ENCODE measurements around the gene PDE4B. TPM values are rescaled to one million over a fixed set of nuclear protein-coding genes. Genes with fewer than 3 reads are reported as not detected.

Gene PDE4B
- total RNA-seq, 1 donor from 2014 or later = 1.2 TPM

- H3K4me3 Mint-ChIP-seq = no peak overlapping the region
- no peaks in the 10 kb centered on the region for H3K9me3 ChIP-seq (ENCODE audit: low read depth)
- no peaks in the 10 kb centered on the region for H3K36me3 ChIP-seq
- H2AFZ ChIP-seq (replicated peaks) = no peak overlapping the region
- H3K4me2 ChIP-seq = no peak overlapping the region
- H3K27me3 ChIP-seq = no peaks in the 10 kb centered on the region
- no peaks in the 10 kb centered on the region for H3K27me3 Mint-ChIP-seq (ENCODE audit: insufficient read depth, low read depth)
- H3K4me1 Mint-ChIP-seq = peaks cover 22% of the 10 kb centered on the region
- no peaks in the 10 kb centered on the region for H4K20me1 ChIP-seq (ENCODE audit: low read depth)
- DNase-seq (ENCODE audit: low spot score) = no peak
- TF ChIP-seq EZH2 (IDR thresholded peaks at IDR 0.05) = no peak
- no peak for TF ChIP-seq CTCF (IDR thresholded peaks at IDR 0.05)
- no peaks in the 10 kb centered on the region for H3F3A ChIP-seq (ENCODE audit: low read depth)
- no peaks in the 10 kb centered on the region for H3K4me1 ChIP-seq
- no peak overlapping the region for H3K27ac ChIP-seq
- peaks cover 4% of the 10 kb centered on the region for H3K9me3 Mint-ChIP-seq
- H3K9ac ChIP-seq = no peak overlapping the region
- no peaks in the 10 kb centered on the region for H3K79me2 ChIP-seq (ENCODE audit: low read depth)
- H3K36me3 Mint-ChIP-seq = peaks cover 3% of the 10 kb centered on the region
- H3K4me3 ChIP-seq = no peak overlapping the region
- no peak overlapping the region for H3K27ac Mint-ChIP-seq
These were observed 277.5 kb downstream of the PDE4B start for GRCh38 chr1:66069976-66070876.

DNA sequence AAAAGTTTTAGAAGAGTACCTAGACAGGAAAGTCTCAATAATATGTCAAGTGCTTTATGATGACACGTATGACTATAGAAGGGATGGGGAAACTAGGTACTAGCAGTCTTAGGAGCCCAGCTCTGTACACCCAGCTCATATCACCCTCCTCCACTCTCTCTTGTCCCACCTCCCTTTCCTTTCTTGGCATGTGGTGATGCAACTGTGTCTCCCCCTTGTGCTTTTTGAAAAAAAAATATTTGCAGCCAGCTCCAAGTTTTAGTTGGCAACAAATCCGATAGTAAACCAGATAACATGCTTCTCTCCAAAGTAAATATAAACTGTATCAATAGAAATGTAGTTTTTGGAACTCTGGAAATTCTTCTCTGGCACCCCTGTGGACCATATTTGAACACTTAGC is 280.7 kb downstream of the PDE4B start:
- Histone ChIP-seq H3K27ac (no peak overlapping the region), H4K20me1 (ENCODE audit: low read depth) (no peaks in the 10 kb centered on the region), H2AFZ (replicated peaks) (no peak overlapping the region), H3K79me2 (ENCODE audit: low read depth) (no peaks in the 10 kb centered on the region), H3K36me3 (no peaks in the 10 kb centered on the region), H3K9me3 (ENCODE audit: low read depth) (no peaks in the 10 kb centered on the region), H3K4me2 (no peak overlapping the region), H3K9ac (no peak overlapping the region), H3K4me1 (no peaks in the 10 kb centered on the region), H3K4me3 (no peak overlapping the region), H3F3A (ENCODE audit: low read depth) (no peaks in the 10 kb centered on the region), H3K27me3 (no peaks in the 10 kb centered on the region)
- H3K9me3 Mint-ChIP-seq = no peaks in the 10 kb centered on the region
- H3K27ac Mint-ChIP-seq = no peak overlapping the region
- no peak overlapping the region for H3K4me3 Mint-ChIP-seq
- no peaks in the 10 kb centered on the region for H3K27me3 Mint-ChIP-seq (ENCODE audit: insufficient read depth, low read depth)
- no peaks in the 10 kb centered on the region for H3K36me3 Mint-ChIP-seq
- TF ChIP-seq CTCF (IDR thresholded peaks at IDR 0.05) (no peak), EZH2phosphoT487 (IDR thresholded peaks at IDR 0.05) (no peak), EZH2 (IDR thresholded peaks at IDR 0.05) (no peak)
- H3K4me1 Mint-ChIP-seq = peaks cover 22% of the 10 kb centered on the region
- DNase-seq (ENCODE audit: low spot score) = no peak

DNA sequence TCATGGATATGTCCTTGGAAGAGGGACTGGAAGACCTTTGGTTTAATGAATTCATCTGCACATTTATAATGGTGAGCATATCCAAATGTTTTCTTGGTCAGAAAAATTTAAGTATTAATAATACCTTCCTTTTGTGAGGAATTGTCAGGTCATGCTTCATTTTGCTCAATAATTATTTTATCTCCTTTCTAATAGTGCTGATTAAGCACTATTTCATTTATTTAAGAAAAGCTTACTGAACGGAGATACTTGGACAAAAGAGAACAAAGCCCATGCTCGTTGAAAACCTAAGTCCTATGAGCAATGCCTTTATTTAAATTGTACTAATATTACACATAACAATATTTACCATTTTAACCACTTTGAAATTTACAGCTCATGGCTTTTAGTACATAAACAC is 281.5 kb downstream of the PDE4B start:
- H3K27ac ChIP-seq = no peak overlapping the region
- H3K27me3 ChIP-seq = no peaks in the 10 kb centered on the region
- TF ChIP-seq EZH2 (IDR thresholded peaks at IDR 0.05) = no peak
- no peak for TF ChIP-seq CTCF (IDR thresholded peaks at IDR 0.05)
- TF ChIP-seq EZH2phosphoT487 (IDR thresholded peaks at IDR 0.05) = no peak
- no peaks in the 10 kb centered on the region for H3K9me3 ChIP-seq (ENCODE audit: low read depth)
- no peaks in the 10 kb centered on the region for H3F3A ChIP-seq (ENCODE audit: low read depth)
- H3K79me2 ChIP-seq (ENCODE audit: low read depth) = no peaks in the 10 kb centered on the region
- no peaks in the 10 kb centered on the region for H3K36me3 ChIP-seq
- no peaks in the 10 kb centered on the region for H4K20me1 ChIP-seq (ENCODE audit: low read depth)
- no peak overlapping the region for H3K9ac ChIP-seq
- no peak overlapping the region for H2AFZ ChIP-seq (replicated peaks)
- Mint-ChIP-seq H3K27me3 (ENCODE audit: insufficient read depth, low read depth) (no peaks in the 10 kb centered on the region), H3K4me1 (peaks cover 19% of the 10 kb centered on the region), H3K9me3 (no peaks in the 10 kb centered on the region), H3K27ac (no peak overlapping the region), H3K36me3 (no peaks in the 10 kb centered on the region), H3K4me3 (no peak overlapping the region)
- DNase-seq (ENCODE audit: low spot score) = no peak
- H3K4me3 ChIP-seq = no peak overlapping the region
- no peak overlapping the region for H3K4me2 ChIP-seq
- no peaks in the 10 kb centered on the region for H3K4me1 ChIP-seq
